Adipose tissue (tissue), 3 donors: ENCODE data around the gene PIEZO1. TPM values are rescaled to one million over a fixed set of nuclear protein-coding genes. Genes with fewer than 3 reads are reported as not detected.

Experiments used
- H3K27ac ChIP-seq: one replicate; pipeline ENCODE4 v1.5.1; 2013; ENCODE audit warnings: low read depth, low read length
- WGBS, 3 donors: extraction: QIAGEN DNeasy Blood & Tissue Kit; methylation state at CpG; one replicate each; pipeline ENCODE4 v1.1.7; 2013; 5-methylcytosine and 5-hydroxymethylcytosine counted together
- polyA plus RNA-seq, 3 donors: library from polyadenylated mRNA; stranded (reverse); fragments of 200-250 nt; gene quantifications; one replicate each; pipeline ENCODE4 v1.2.3, GENCODE V29; 2013
- donor health status: healthy with polysubstance abuse.
- donor health status: Bipolar disorder and iron deficiency.
- donor health status: healthy.

The PIEZO1 gene
- polyA plus RNA-seq, 3 donors: 61.0 to 436 (median 237) TPM

- no peak overlapping the region for H3K27ac ChIP-seq
- WGBS, 3 donors: 0% methylated on average over 39 to 57 of the region's 57 CpGs
These were observed 79.2 kb downstream of the PIEZO1 start for GRCh38 chr16:88705801-88706228.

GRCh38 chr16:88705076-88705684 lies 79.8 kb downstream of the PIEZO1 start:
- H3K27ac ChIP-seq: no peak overlapping the region
- WGBS, 3 donors: 22 to 27% (median 26%) methylated on average over 9 of the region's 9 CpGs

- WGBS, 3 donors: 34 to 74% (median 41%) methylated on average over 25 to 26 of the region's 26 CpGs
These were observed 81.3 kb downstream of the PIEZO1 start for GRCh38 chr16:88703486-88704309.

GRCh38 chr16:88702371-88703210 lies 82.4 kb downstream of the PIEZO1 start:
- WGBS, 3 donors: 66 to 80% (median 71%) methylated on average over 31 of the region's 31 CpGs
- no peak overlapping the region for H3K27ac ChIP-seq

More at GRCh38 chr16:88703486-88704309, 81.3 kb downstream of the PIEZO1 start:
- H3K27ac ChIP-seq: no peak overlapping the region

- H3K27ac ChIP-seq: no peak overlapping the region
- WGBS, 3 donors: 49 to 78% (median 53%) methylated on average over 28 to 30 of the region's 30 CpGs
These were observed 83.2 kb downstream of the PIEZO1 start for GRCh38 chr16:88701581-88702370.

GRCh38 chr16:88700636-88701482 lies 84.2 kb downstream of the PIEZO1 start:
- peak overlapping the region; percentile 77 for H3K27ac ChIP-seq
- WGBS, 3 donors: 31 to 64% (median 32%) methylated on average over 39 to 42 of the region's 42 CpGs

- 50 to 79% (median 55%) methylated on average over 14 of the region's 14 CpGs for whole genome bisulfite sequencing, 3 donors
- H3K27ac ChIP-seq: peak overlapping the region; percentile 77
These were observed 84.7 kb downstream of the PIEZO1 start for GRCh38 chr16:88700322-88700635.

- WGBS, 3 donors: 90 to 97% (median 91%) methylated on average over 15 to 16 of the region's 16 CpGs
- H3K27ac ChIP-seq: no peak overlapping the region
These were observed 85.8 kb downstream of the PIEZO1 start for GRCh38 chr16:88699180-88699579.

GRCh38 chr16:88698646-88699045 lies 86.4 kb downstream of the PIEZO1 start:
- 93 to 96% (median 96%) methylated on average over 22 to 25 of the region's 25 CpGs for whole genome bisulfite sequencing, 3 donors
- no peak overlapping the region for H3K27ac ChIP-seq

- 84 to 88% (median 87%) methylated on average over 37 of the region's 37 CpGs for WGBS, 3 donors
- no peak overlapping the region for H3K27ac ChIP-seq
These were observed 87.0 kb downstream of the PIEZO1 start for GRCh38 chr16:88697831-88698615.

- 87 to 93% (median 92%) methylated on average over 44 to 47 of the region's 47 CpGs for WGBS, 3 donors
- no peak overlapping the region for H3K27ac ChIP-seq
These were observed 87.7 kb downstream of the PIEZO1 start for GRCh38 chr16:88697116-88697830.

- H3K27ac ChIP-seq: no peak overlapping the region
- 86 to 87% (median 87%) methylated on average over 14 of the region's 14 CpGs for WGBS, 3 donors
These were observed 88.6 kb downstream of the PIEZO1 start for GRCh38 chr16:88696441-88696840.

- H3K27ac ChIP-seq: no peak overlapping the region
- 90 to 97% (median 95%) methylated on average over 7 of the region's 7 CpGs for WGBS, 3 donors
These were observed 89.3 kb downstream of the PIEZO1 start for GRCh38 chr16:88695753-88696152.

- 76 to 84% (median 80%) methylated on average over 15 of the region's 15 CpGs for WGBS, 3 donors
These were observed 89.8 kb downstream of the PIEZO1 start for GRCh38 chr16:88695218-88695617.

GRCh38 chr16:88694221-88695087 lies 90.6 kb downstream of the PIEZO1 start:
- no peak overlapping the region for H3K27ac ChIP-seq
- 88 to 93% (median 93%) methylated on average over 32 to 37 of the region's 37 CpGs for whole genome bisulfite sequencing, 3 donors

More at GRCh38 chr16:88695218-88695617, 89.8 kb downstream of the PIEZO1 start:
- H3K27ac ChIP-seq: no peak overlapping the region
